SK-N-SH treated with all-trans-retinoic acid at 6 μM for 48 hours (cell line): ENCODE results near the gene MEIOC.
A peak's percentile ranks its signal among the peaks of the same experiment; 100 is the strongest.
"Not testable (repeated sequence)": the region's sequence is repeated elsewhere in the genome, so short reads cannot be mapped to it uniquely, and the experiment has no call there.

Experiments used
- ATAC-seq: fragments of 200-7000 bp; cut with Tn5 transposase; 3 replicates; pipeline ENCODE4 v1.9.1; 2020; ENCODE audit warnings: mild to moderate bottlenecking, moderate library complexity
- BACH2 ChIP-seq: fragments of 250-450 bp; sonication (Bioruptor Pico); IDR thresholded peaks from 2 replicates; pipeline ENCODE4 v1.9.0; 2021; ENCODE audit warnings: mild to moderate bottlenecking, borderline replicate concordance
- CSDC2 ChIP-seq: fragments of 250-450 bp; sonication (Bioruptor Pico); IDR thresholded peaks from 2 replicates; pipeline ENCODE4 v1.5.0; 2020; ENCODE audit warnings: mild to moderate bottlenecking, moderate library complexity
- ESRRG ChIP-seq: fragments of 250-450 bp; sonication (Bioruptor Pico); IDR thresholded peaks from 2 replicates; pipeline ENCODE4 v1.6.1; 2021; ENCODE audit warnings: mild to moderate bottlenecking
- GLIS3 ChIP-seq: fragments of 250-450 bp; sonication (Bioruptor Pico); IDR thresholded peaks from 2 replicates; pipeline ENCODE4 v1.5.0; 2020; ENCODE audit warnings: mild to moderate bottlenecking, moderate library complexity
- ISL1 ChIP-seq: fragments of 250-450 bp; sonication (Bioruptor Pico); IDR thresholded peaks from 2 replicates; pipeline ENCODE4 v2.1.2; 2022; ENCODE audit warnings: mild to moderate bottlenecking, moderate library complexity
- OSR1 ChIP-seq: fragments of 250-450 bp; sonication (Bioruptor Pico); IDR thresholded peaks from 2 replicates; pipeline ENCODE4 v1.8.0; 2022; ENCODE audit warnings: moderate library complexity, mild to moderate bottlenecking, inconsistent platforms
- RARB ChIP-seq: fragments of 250-450 bp; sonication (Bioruptor Pico); IDR thresholded peaks from 2 replicates; pipeline ENCODE4 v1.8.0; 2021; ENCODE audit warnings: mild to moderate bottlenecking, moderate library complexity
- SNAI2 ChIP-seq: fragments of 250-450 bp; sonication (Bioruptor Pico); IDR thresholded peaks from 2 replicates; pipeline ENCODE4 v1.5.0; 2020; ENCODE audit warnings: mild to moderate bottlenecking, moderate library complexity
- TCF4 ChIP-seq: fragments of 250-450 bp; sonication (Bioruptor Pico); IDR thresholded peaks from 2 replicates; pipeline ENCODE4 v1.8.0; 2021; ENCODE audit warnings: mild to moderate bottlenecking, moderate library complexity, borderline replicate concordance
- TOX ChIP-seq: fragments of 250-450 bp; sonication (Bioruptor Pico); IDR thresholded peaks from 2 replicates; pipeline ENCODE4 v1.8.0; 2021; ENCODE audit warnings: mild to moderate bottlenecking, moderate library complexity, borderline replicate concordance
- ZC3H10 ChIP-seq: fragments of 250-450 bp; sonication (Bioruptor Pico); IDR thresholded peaks from 2 replicates; pipeline ENCODE4 v1.5.1; 2021; ENCODE audit warnings: mild to moderate bottlenecking, moderate library complexity
- ZFP3 ChIP-seq: fragments of 250-450 bp; sonication (Bioruptor Pico); IDR thresholded peaks from 2 replicates; pipeline ENCODE4 v1.5.0; 2020; ENCODE audit warnings: mild to moderate bottlenecking, moderate library complexity
- ZNF565 ChIP-seq: fragments of 450-650 bp; formaldehyde crosslinking; conservative IDR thresholded peaks from 2 replicates; pipeline ENCODE4 v1.5.0; 2020; ENCODE audit warnings: low read depth, mild to moderate bottlenecking, moderate library complexity
- ZNF70 ChIP-seq: fragments of 450-650 bp; formaldehyde crosslinking; IDR thresholded peaks from 2 replicates; pipeline ENCODE4 v1.5.0; 2020; ENCODE audit warnings: mild to moderate bottlenecking, moderate library complexity
- ZNF8 ChIP-seq: fragments of 450-650 bp; formaldehyde crosslinking; IDR thresholded peaks from 2 replicates; pipeline ENCODE4 v1.5.0; 2020; ENCODE audit warnings: mild to moderate bottlenecking, moderate library complexity
- TF ChIP-seq, protein P1 (sequence below): fragments of 250-450 bp; sonication (Bioruptor Pico); IDR thresholded peaks from 2 replicates; pipeline ENCODE4 v1.8.0; 2020; ENCODE audit warnings: mild to moderate bottlenecking, moderate library complexity, borderline replicate concordance
- TF ChIP-seq, protein P2 (sequence below): fragments of 250-450 bp; sonication (Bioruptor Pico); IDR thresholded peaks from 2 replicates; pipeline ENCODE4 v1.5.0; 2020; ENCODE audit warnings: mild to moderate bottlenecking, moderate library complexity
- TF ChIP-seq, protein P3 (sequence below): fragments of 250-450 bp; sonication (Bioruptor Pico); IDR thresholded peaks from 2 replicates; pipeline ENCODE4 v1.8.0; 2021; ENCODE audit warnings: low read depth, mild to moderate bottlenecking, moderate library complexity, borderline replicate concordance
- TF ChIP-seq, protein P4 (sequence below): fragments of 250-450 bp; sonication (Bioruptor Pico); IDR thresholded peaks from 2 replicates; pipeline ENCODE4 v1.5.1; 2021; ENCODE audit warnings: mild to moderate bottlenecking, moderate library complexity
- TF ChIP-seq, protein P5 (sequence below): fragments of 250-450 bp; sonication (Bioruptor Pico); IDR thresholded peaks from 2 replicates; pipeline ENCODE4 v1.5.1; 2020; ENCODE audit warnings: low read depth, mild to moderate bottlenecking, moderate library complexity

Gene MEIOC

DNA sequence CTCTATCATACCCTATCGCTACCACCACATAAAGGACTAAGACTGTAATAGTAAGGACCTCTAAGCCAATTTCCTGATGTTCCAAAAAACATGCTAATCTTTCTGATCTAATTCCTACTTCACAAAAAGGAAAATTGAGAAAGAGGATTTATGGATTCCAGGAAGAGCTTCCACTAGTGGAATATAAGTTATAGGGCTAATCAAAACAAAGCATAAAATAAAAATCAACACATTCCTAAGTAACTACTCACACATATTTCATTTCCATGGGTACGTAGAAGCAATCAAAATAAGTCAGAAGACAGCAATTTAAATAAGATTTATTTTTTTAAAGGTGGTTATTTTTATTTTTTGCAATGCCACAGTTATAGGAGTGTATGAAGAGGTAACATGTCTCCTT is 20.9 kb downstream of the MEIOC start:
- peak; percentile 50; the same call in 2 of the 3 replicates for ATAC-seq

DNA sequence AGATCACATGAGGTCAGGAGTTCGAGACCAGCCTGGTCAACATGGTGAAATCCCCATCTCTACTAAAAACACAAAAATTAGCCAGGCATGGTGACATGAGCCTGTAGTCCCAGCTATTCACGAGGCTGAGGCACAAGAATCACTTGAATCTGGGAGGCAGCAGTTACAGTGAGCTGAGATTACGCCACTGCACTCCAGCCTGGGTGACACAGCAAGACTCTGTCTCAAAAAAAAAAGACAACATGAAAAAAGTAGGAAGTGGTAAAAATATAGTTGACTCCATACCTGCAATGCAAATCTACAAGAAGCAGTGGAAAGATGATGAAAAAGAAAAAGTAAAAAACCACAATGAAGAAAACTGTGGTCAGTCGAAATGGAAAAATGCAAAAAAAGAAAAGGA is 27.0 kb downstream of the MEIOC start:
- not testable (repeated sequence) for ATAC-seq

More for the DNA sequence above, 20.9 kb downstream of the MEIOC start:
- no peak for TF ChIP-seq BACH2
- TF ChIP-seq, protein P1, sequence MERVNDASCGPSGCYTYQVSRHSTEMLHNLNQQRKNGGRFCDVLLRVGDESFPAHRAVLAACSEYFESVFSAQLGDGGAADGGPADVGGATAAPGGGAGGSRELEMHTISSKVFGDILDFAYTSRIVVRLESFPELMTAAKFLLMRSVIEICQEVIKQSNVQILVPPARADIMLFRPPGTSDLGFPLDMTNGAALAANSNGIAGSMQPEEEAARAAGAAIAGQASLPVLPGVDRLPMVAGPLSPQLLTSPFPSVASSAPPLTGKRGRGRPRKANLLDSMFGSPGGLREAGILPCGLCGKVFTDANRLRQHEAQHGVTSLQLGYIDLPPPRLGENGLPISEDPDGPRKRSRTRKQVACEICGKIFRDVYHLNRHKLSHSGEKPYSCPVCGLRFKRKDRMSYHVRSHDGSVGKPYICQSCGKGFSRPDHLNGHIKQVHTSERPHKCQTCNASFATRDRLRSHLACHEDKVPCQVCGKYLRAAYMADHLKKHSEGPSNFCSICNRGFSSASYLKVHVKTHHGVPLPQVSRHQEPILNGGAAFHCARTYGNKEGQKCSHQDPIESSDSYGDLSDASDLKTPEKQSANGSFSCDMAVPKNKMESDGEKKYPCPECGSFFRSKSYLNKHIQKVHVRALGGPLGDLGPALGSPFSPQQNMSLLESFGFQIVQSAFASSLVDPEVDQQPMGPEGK (CRISPR knock-in tag) = no peak
- TF ChIP-seq OSR1 (CRISPR knock-in tag) = no peak
- TF ChIP-seq CSDC2 (CRISPR knock-in tag) = no peak
- TF ChIP-seq ZNF565 = no peak
- TF ChIP-seq, protein P2, sequence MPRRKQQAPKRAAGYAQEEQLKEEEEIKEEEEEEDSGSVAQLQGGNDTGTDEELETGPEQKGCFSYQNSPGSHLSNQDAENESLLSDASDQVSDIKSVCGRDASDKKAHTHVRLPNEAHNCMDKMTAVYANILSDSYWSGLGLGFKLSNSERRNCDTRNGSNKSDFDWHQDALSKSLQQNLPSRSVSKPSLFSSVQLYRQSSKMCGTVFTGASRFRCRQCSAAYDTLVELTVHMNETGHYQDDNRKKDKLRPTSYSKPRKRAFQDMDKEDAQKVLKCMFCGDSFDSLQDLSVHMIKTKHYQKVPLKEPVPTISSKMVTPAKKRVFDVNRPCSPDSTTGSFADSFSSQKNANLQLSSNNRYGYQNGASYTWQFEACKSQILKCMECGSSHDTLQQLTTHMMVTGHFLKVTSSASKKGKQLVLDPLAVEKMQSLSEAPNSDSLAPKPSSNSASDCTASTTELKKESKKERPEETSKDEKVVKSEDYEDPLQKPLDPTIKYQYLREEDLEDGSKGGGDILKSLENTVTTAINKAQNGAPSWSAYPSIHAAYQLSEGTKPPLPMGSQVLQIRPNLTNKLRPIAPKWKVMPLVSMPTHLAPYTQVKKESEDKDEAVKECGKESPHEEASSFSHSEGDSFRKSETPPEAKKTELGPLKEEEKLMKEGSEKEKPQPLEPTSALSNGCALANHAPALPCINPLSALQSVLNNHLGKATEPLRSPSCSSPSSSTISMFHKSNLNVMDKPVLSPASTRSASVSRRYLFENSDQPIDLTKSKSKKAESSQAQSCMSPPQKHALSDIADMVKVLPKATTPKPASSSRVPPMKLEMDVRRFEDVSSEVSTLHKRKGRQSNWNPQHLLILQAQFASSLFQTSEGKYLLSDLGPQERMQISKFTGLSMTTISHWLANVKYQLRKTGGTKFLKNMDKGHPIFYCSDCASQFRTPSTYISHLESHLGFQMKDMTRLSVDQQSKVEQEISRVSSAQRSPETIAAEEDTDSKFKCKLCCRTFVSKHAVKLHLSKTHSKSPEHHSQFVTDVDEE = no peak
- no peak for TF ChIP-seq TOX (CRISPR knock-in tag)
- no peak for TF ChIP-seq ZFP3 (CRISPR knock-in tag)
- TF ChIP-seq, protein P3, sequence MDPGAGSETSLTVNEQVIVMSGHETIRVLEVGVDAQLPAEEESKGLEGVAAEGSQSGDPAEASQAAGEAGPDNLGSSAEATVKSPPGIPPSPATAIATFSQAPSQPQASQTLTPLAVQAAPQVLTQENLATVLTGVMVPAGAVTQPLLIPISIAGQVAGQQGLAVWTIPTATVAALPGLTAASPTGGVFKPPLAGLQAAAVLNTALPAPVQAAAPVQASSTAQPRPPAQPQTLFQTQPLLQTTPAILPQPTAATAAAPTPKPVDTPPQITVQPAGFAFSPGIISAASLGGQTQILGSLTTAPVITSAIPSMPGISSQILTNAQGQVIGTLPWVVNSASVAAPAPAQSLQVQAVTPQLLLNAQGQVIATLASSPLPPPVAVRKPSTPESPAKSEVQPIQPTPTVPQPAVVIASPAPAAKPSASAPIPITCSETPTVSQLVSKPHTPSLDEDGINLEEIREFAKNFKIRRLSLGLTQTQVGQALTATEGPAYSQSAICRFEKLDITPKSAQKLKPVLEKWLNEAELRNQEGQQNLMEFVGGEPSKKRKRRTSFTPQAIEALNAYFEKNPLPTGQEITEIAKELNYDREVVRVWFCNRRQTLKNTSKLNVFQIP (CRISPR knock-in tag) = no peak
- TF ChIP-seq, protein P4, sequence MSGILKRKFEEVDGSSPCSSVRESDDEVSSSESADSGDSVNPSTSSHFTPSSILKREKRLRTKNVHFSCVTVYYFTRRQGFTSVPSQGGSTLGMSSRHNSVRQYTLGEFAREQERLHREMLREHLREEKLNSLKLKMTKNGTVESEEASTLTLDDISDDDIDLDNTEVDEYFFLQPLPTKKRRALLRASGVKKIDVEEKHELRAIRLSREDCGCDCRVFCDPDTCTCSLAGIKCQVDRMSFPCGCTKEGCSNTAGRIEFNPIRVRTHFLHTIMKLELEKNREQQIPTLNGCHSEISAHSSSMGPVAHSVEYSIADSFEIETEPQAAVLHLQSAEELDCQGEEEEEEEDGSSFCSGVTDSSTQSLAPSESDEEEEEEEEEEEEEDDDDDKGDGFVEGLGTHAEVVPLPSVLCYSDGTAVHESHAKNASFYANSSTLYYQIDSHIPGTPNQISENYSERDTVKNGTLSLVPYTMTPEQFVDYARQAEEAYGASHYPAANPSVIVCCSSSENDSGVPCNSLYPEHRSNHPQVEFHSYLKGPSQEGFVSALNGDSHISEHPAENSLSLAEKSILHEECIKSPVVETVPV (CRISPR knock-in tag) = no peak
- no peak for TF ChIP-seq GLIS3 (CRISPR knock-in tag)
- TF ChIP-seq ISL1 (CRISPR knock-in tag) = no peak
- no peak for TF ChIP-seq ZNF8 (CRISPR knock-in tag)
- TF ChIP-seq, protein P5, sequence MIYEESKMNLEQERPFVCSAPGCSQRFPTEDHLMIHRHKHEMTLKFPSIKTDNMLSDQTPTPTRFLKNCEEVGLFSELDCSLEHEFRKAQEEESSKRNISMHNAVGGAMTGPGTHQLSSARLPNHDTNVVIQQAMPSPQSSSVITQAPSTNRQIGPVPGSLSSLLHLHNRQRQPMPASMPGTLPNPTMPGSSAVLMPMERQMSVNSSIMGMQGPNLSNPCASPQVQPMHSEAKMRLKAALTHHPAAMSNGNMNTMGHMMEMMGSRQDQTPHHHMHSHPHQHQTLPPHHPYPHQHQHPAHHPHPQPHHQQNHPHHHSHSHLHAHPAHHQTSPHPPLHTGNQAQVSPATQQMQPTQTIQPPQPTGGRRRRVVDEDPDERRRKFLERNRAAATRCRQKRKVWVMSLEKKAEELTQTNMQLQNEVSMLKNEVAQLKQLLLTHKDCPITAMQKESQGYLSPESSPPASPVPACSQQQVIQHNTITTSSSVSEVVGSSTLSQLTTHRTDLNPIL = no peak

DNA sequence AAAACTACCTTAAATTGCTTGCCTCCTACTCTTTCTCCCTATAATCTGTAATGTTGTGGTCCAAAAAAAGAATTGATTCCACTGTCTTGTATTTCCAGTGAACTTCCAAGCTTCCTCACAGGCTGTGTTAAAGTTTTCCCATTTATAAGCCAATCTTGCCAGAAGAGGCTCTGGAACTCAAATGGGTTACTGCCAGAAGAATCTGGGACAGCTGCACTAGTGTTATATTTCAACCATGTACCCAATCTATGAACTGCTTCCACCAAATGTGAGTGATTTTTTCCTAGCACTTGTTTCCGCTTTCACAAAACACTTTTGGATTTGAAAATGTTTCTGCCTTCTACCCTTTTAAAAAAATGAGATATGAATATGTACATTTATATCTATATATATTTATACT is 31.5 kb downstream of the MEIOC start:
- ATAC-seq = no peak
- TF ChIP-seq TCF4 (CRISPR knock-in tag) (no peak), GLIS3 (CRISPR knock-in tag) (no peak), ZFP3 (CRISPR knock-in tag) (no peak), ZNF70 (CRISPR knock-in tag) (no peak), BACH2 (no peak), OSR1 (CRISPR knock-in tag) (no peak), RARB (CRISPR knock-in tag) (no peak), CSDC2 (CRISPR knock-in tag) (no peak), ZC3H10 (CRISPR knock-in tag) (no peak), ZNF565 (no peak), SNAI2 (CRISPR knock-in tag) (no peak), ZNF8 (CRISPR knock-in tag) (no peak), ESRRG (no peak)
- TF ChIP-seq, protein P4 (CRISPR knock-in tag) = no peak
- TF ChIP-seq, protein P1 (CRISPR knock-in tag) = no peak
- TF ChIP-seq, protein P3 (CRISPR knock-in tag) = no peak
